SK-N-SH treated with all-trans-retinoic acid at 6 μM for 48 hours (cell line): ENCODE measurements around the gene AP3S2.

Source experiments
- ATAC-seq: fragments of 200-7000 bp; cut with Tn5 transposase; 3 replicates; pipeline ENCODE4 v1.9.1; 2020; ENCODE audit warnings: mild to moderate bottlenecking, moderate library complexity
- ARNTL ChIP-seq: fragments of 450-650 bp; formaldehyde crosslinking; IDR thresholded peaks from 2 replicates; pipeline ENCODE4 v1.5.0; 2020; ENCODE audit warnings: low read depth, mild to moderate bottlenecking, moderate library complexity, borderline replicate concordance
- BACH2 ChIP-seq: fragments of 250-450 bp; sonication (Bioruptor Pico); IDR thresholded peaks from 2 replicates; pipeline ENCODE4 v1.9.0; 2021; ENCODE audit warnings: mild to moderate bottlenecking, borderline replicate concordance
- CSDC2 ChIP-seq: fragments of 250-450 bp; sonication (Bioruptor Pico); IDR thresholded peaks from 2 replicates; pipeline ENCODE4 v1.5.0; 2020; ENCODE audit warnings: mild to moderate bottlenecking, moderate library complexity
- ESRRG ChIP-seq: fragments of 250-450 bp; sonication (Bioruptor Pico); IDR thresholded peaks from 2 replicates; pipeline ENCODE4 v1.6.1; 2021; ENCODE audit warnings: mild to moderate bottlenecking
- ISL1 ChIP-seq: fragments of 250-450 bp; sonication (Bioruptor Pico); IDR thresholded peaks from 2 replicates; pipeline ENCODE4 v2.1.2; 2022; ENCODE audit warnings: mild to moderate bottlenecking, moderate library complexity
- OSR1 ChIP-seq: fragments of 250-450 bp; sonication (Bioruptor Pico); IDR thresholded peaks from 2 replicates; pipeline ENCODE4 v1.8.0; 2022; ENCODE audit warnings: moderate library complexity, mild to moderate bottlenecking, inconsistent platforms
- PPARA ChIP-seq: fragments of 250-450 bp; sonication (Bioruptor Pico); IDR thresholded peaks from 2 replicates; pipeline ENCODE4 v1.5.0; 2020; ENCODE audit warnings: mild to moderate bottlenecking, borderline replicate concordance
- RARB ChIP-seq: fragments of 250-450 bp; sonication (Bioruptor Pico); IDR thresholded peaks from 2 replicates; pipeline ENCODE4 v1.8.0; 2021; ENCODE audit warnings: mild to moderate bottlenecking, moderate library complexity
- SNAI2 ChIP-seq: fragments of 250-450 bp; sonication (Bioruptor Pico); IDR thresholded peaks from 2 replicates; pipeline ENCODE4 v1.5.0; 2020; ENCODE audit warnings: mild to moderate bottlenecking, moderate library complexity
- TCF4 ChIP-seq: fragments of 250-450 bp; sonication (Bioruptor Pico); IDR thresholded peaks from 2 replicates; pipeline ENCODE4 v1.8.0; 2021; ENCODE audit warnings: mild to moderate bottlenecking, moderate library complexity, borderline replicate concordance
- ZC3H10 ChIP-seq: fragments of 250-450 bp; sonication (Bioruptor Pico); IDR thresholded peaks from 2 replicates; pipeline ENCODE4 v1.5.1; 2021; ENCODE audit warnings: mild to moderate bottlenecking, moderate library complexity
- ZFP3 ChIP-seq: fragments of 250-450 bp; sonication (Bioruptor Pico); IDR thresholded peaks from 2 replicates; pipeline ENCODE4 v1.5.0; 2020; ENCODE audit warnings: mild to moderate bottlenecking, moderate library complexity
- ZFP30 ChIP-seq: fragments of 450-650 bp; formaldehyde crosslinking; IDR thresholded peaks from 2 replicates; pipeline ENCODE4 v1.5.0; 2022; ENCODE audit warnings: mild to moderate bottlenecking, moderate library complexity
- ZNF565 ChIP-seq: fragments of 450-650 bp; formaldehyde crosslinking; conservative IDR thresholded peaks from 2 replicates; pipeline ENCODE4 v1.5.0; 2020; ENCODE audit warnings: low read depth, mild to moderate bottlenecking, moderate library complexity
- ZNF70 ChIP-seq: fragments of 450-650 bp; formaldehyde crosslinking; IDR thresholded peaks from 2 replicates; pipeline ENCODE4 v1.5.0; 2020; ENCODE audit warnings: mild to moderate bottlenecking, moderate library complexity
- ZNF8 ChIP-seq: fragments of 450-650 bp; formaldehyde crosslinking; IDR thresholded peaks from 2 replicates; pipeline ENCODE4 v1.5.0; 2020; ENCODE audit warnings: mild to moderate bottlenecking, moderate library complexity
- TF ChIP-seq, protein P1 (sequence below): fragments of 250-450 bp; sonication (Bioruptor Pico); IDR thresholded peaks from 2 replicates; pipeline ENCODE4 v1.5.0; 2020; ENCODE audit warnings: mild to moderate bottlenecking, moderate library complexity
- TF ChIP-seq, protein P2 (sequence below): fragments of 250-450 bp; sonication (Bioruptor Pico); IDR thresholded peaks from 2 replicates; pipeline ENCODE4 v1.5.1; 2021; ENCODE audit warnings: mild to moderate bottlenecking, moderate library complexity
- TF ChIP-seq, protein P3 (sequence below): fragments of 250-450 bp; sonication (Bioruptor Pico); IDR thresholded peaks from 2 replicates; pipeline ENCODE4 v1.8.0; 2021; ENCODE audit warnings: low read depth, mild to moderate bottlenecking, moderate library complexity, borderline replicate concordance
- TF ChIP-seq, protein P4 (sequence below): fragments of 250-450 bp; sonication (Bioruptor Pico); IDR thresholded peaks from 2 replicates; pipeline ENCODE4 v1.5.1; 2020; ENCODE audit warnings: low read depth, mild to moderate bottlenecking, moderate library complexity
- TF ChIP-seq, protein P5 (sequence below): fragments of 250-450 bp; sonication (Bioruptor Pico); IDR thresholded peaks from 2 replicates; pipeline ENCODE4 v1.8.0; 2020; ENCODE audit warnings: mild to moderate bottlenecking, moderate library complexity, borderline replicate concordance

The AP3S2 gene

DNA sequence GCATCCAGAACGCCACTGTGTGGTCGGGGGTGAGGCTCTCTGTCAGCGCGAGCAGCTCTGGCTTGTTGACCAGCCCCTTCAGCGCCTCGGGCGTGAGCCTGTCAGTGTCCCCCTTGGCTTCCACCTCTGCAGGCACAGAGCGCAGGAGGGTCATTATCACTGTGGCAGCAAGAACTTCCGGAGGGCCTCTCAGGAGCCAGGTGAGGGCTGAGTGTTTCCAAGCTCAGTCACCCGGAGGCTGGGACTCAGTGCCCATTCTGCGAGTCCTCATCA lies 10.0 kb upstream of the AP3S2 start:
- no peak for ATAC-seq
- TF ChIP-seq ZFP3 = no peak
- TF ChIP-seq, protein P1, sequence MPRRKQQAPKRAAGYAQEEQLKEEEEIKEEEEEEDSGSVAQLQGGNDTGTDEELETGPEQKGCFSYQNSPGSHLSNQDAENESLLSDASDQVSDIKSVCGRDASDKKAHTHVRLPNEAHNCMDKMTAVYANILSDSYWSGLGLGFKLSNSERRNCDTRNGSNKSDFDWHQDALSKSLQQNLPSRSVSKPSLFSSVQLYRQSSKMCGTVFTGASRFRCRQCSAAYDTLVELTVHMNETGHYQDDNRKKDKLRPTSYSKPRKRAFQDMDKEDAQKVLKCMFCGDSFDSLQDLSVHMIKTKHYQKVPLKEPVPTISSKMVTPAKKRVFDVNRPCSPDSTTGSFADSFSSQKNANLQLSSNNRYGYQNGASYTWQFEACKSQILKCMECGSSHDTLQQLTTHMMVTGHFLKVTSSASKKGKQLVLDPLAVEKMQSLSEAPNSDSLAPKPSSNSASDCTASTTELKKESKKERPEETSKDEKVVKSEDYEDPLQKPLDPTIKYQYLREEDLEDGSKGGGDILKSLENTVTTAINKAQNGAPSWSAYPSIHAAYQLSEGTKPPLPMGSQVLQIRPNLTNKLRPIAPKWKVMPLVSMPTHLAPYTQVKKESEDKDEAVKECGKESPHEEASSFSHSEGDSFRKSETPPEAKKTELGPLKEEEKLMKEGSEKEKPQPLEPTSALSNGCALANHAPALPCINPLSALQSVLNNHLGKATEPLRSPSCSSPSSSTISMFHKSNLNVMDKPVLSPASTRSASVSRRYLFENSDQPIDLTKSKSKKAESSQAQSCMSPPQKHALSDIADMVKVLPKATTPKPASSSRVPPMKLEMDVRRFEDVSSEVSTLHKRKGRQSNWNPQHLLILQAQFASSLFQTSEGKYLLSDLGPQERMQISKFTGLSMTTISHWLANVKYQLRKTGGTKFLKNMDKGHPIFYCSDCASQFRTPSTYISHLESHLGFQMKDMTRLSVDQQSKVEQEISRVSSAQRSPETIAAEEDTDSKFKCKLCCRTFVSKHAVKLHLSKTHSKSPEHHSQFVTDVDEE (CRISPR knock-in tag) = no peak
- no peak for TF ChIP-seq ESRRG
- no peak for TF ChIP-seq PPARA
- TF ChIP-seq SNAI2 = no peak
- TF ChIP-seq RARB (CRISPR knock-in tag) = no peak
- TF ChIP-seq ZC3H10 (CRISPR knock-in tag) = no peak
- no peak for TF ChIP-seq TCF4 (CRISPR knock-in tag)
- no peak for TF ChIP-seq ARNTL
- TF ChIP-seq ZFP30 (CRISPR knock-in tag) = no peak
- no peak for TF ChIP-seq ZNF8 (CRISPR knock-in tag)
- no peak for TF ChIP-seq ZNF70 (CRISPR knock-in tag)
- TF ChIP-seq OSR1 (CRISPR knock-in tag) = no peak
- TF ChIP-seq ISL1 = no peak
- TF ChIP-seq, protein P2, sequence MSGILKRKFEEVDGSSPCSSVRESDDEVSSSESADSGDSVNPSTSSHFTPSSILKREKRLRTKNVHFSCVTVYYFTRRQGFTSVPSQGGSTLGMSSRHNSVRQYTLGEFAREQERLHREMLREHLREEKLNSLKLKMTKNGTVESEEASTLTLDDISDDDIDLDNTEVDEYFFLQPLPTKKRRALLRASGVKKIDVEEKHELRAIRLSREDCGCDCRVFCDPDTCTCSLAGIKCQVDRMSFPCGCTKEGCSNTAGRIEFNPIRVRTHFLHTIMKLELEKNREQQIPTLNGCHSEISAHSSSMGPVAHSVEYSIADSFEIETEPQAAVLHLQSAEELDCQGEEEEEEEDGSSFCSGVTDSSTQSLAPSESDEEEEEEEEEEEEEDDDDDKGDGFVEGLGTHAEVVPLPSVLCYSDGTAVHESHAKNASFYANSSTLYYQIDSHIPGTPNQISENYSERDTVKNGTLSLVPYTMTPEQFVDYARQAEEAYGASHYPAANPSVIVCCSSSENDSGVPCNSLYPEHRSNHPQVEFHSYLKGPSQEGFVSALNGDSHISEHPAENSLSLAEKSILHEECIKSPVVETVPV (CRISPR knock-in tag) = no peak

DNA sequence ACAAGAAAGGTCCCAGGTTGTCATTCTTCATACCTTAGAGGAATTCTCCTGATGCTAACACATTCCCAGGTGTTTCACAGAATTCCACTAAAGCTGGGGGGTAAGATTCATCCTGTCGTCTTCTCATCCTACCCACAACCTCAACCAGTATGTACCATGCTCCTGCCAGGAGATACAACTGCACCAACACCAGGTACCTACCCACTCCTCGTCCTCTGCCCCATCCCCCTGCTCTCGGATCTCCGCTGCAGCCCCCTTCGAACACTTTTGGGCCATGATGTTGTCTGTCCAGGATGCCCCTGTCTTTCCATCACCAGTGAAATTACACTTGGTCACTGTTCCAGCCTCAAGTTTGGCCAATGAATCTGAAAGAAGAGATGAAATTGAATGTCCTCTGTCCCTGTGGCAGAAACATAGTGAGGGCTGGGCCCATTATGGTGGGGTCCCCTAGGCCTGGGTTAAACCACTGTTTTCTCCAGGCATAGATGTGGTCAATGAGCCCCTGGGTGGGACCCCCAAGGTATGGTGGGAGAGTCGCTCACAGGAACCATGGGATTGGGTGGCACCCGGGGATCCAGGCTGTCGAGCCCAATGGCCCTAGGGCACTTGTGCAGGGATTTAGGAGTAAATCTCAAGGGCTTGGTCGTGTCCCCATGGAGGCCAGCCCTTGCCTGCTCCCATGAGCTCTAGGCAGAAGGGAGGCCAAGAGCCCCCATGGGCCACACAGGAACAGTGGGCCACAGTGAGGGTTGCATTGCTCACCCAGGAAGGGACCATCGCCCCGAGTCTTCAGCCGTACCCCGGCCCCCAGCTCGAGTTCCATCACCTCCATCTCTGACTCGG lies 9.4 kb upstream of the AP3S2 start:
- no peak for ATAC-seq
- TF ChIP-seq, protein P2 (CRISPR knock-in tag) = no peak
- TF ChIP-seq, protein P3, sequence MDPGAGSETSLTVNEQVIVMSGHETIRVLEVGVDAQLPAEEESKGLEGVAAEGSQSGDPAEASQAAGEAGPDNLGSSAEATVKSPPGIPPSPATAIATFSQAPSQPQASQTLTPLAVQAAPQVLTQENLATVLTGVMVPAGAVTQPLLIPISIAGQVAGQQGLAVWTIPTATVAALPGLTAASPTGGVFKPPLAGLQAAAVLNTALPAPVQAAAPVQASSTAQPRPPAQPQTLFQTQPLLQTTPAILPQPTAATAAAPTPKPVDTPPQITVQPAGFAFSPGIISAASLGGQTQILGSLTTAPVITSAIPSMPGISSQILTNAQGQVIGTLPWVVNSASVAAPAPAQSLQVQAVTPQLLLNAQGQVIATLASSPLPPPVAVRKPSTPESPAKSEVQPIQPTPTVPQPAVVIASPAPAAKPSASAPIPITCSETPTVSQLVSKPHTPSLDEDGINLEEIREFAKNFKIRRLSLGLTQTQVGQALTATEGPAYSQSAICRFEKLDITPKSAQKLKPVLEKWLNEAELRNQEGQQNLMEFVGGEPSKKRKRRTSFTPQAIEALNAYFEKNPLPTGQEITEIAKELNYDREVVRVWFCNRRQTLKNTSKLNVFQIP = no peak
- TF ChIP-seq ZNF565 = no peak
- TF ChIP-seq ZNF8 (CRISPR knock-in tag) = no peak
- TF ChIP-seq BACH2 (CRISPR knock-in tag) = no peak
- no peak for TF ChIP-seq RARB (CRISPR knock-in tag)
- TF ChIP-seq, protein P1 (CRISPR knock-in tag) = no peak
- TF ChIP-seq ZFP3 = no peak
- TF ChIP-seq TCF4 (CRISPR knock-in tag) = no peak
- no peak for TF ChIP-seq ZNF70 (CRISPR knock-in tag)
- no peak for TF ChIP-seq SNAI2

DNA sequence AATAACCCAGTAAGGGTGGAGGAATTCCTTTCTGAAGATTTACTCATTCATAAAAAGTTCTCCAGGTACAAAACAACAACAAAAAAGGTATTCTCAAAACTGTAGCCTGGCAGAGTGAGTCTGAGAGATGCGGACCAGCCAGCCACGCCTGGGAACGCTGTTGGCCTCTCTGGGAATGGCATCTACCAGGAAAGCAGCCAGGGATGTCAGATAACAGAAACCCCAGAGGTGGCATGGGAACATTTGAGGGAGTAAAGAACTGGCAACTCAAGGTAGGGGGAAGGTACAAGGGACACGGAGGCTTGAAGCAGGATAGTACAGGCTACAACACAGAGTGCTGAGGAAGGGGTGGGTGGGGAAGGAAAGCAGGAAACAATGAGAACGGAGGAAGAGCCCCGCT lies 7.1 kb upstream of the AP3S2 start:
- ATAC-seq = no peak
- TF ChIP-seq ZFP30 (CRISPR knock-in tag) (no peak), ESRRG (no peak), PPARA (no peak), OSR1 (CRISPR knock-in tag) (no peak), ARNTL (no peak), TCF4 (CRISPR knock-in tag) (no peak), RARB (CRISPR knock-in tag) (no peak), ZNF70 (CRISPR knock-in tag) (no peak), CSDC2 (no peak), ISL1 (no peak), ZFP3 (no peak)
- TF ChIP-seq, protein P4, sequence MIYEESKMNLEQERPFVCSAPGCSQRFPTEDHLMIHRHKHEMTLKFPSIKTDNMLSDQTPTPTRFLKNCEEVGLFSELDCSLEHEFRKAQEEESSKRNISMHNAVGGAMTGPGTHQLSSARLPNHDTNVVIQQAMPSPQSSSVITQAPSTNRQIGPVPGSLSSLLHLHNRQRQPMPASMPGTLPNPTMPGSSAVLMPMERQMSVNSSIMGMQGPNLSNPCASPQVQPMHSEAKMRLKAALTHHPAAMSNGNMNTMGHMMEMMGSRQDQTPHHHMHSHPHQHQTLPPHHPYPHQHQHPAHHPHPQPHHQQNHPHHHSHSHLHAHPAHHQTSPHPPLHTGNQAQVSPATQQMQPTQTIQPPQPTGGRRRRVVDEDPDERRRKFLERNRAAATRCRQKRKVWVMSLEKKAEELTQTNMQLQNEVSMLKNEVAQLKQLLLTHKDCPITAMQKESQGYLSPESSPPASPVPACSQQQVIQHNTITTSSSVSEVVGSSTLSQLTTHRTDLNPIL (CRISPR knock-in tag) = no peak
- TF ChIP-seq, protein P5, sequence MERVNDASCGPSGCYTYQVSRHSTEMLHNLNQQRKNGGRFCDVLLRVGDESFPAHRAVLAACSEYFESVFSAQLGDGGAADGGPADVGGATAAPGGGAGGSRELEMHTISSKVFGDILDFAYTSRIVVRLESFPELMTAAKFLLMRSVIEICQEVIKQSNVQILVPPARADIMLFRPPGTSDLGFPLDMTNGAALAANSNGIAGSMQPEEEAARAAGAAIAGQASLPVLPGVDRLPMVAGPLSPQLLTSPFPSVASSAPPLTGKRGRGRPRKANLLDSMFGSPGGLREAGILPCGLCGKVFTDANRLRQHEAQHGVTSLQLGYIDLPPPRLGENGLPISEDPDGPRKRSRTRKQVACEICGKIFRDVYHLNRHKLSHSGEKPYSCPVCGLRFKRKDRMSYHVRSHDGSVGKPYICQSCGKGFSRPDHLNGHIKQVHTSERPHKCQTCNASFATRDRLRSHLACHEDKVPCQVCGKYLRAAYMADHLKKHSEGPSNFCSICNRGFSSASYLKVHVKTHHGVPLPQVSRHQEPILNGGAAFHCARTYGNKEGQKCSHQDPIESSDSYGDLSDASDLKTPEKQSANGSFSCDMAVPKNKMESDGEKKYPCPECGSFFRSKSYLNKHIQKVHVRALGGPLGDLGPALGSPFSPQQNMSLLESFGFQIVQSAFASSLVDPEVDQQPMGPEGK = no peak
- TF ChIP-seq, protein P2 (CRISPR knock-in tag) = no peak
